HG03442 (cell line): ENCODE data around the gene MIP.
"Not testable (repeated sequence)": the region's sequence is repeated elsewhere in the genome, so short reads cannot be mapped to it uniquely, and the experiment has no call there.

Experiments
- ATAC-seq: cut with Tn5 transposase; IDR thresholded peaks from one replicate; pipeline ENCODE4 v1.9.1; 2021; ENCODE audit warnings: mild to moderate bottlenecking, moderate library complexity; ENCODE audit not compliant: unreplicated experiment

The MIP gene

GRCh38 chr12:56454557-56454956 lies at the start of gene MIP:
Gene MIP, minus strand, starts transcription at chr12:56454657. Its CDS starts 44 bp downstream, at chr12:56454613.
- no peak for ATAC-seq

DNA sequence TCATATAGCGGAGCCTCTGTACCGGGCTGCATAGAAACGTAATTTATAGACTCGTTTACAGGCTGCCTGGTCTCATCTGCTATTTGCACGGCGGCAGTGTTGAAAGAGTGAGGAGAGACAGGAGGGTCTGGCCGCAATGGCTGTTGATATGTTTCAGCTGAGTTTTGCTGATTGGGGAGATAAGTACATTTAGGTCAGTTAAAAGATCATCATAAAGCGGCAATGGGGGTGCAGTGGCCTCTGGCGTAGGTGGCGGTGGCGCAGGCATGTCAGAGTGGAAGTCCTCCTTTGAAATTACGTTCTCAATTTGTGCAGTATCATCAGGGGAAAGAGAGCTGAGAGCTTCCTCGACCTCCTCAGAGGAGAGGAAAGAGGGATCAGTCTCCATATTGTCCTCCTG lies 45.4 kb upstream of the MIP start:
- not testable (repeated sequence) for ATAC-seq

DNA sequence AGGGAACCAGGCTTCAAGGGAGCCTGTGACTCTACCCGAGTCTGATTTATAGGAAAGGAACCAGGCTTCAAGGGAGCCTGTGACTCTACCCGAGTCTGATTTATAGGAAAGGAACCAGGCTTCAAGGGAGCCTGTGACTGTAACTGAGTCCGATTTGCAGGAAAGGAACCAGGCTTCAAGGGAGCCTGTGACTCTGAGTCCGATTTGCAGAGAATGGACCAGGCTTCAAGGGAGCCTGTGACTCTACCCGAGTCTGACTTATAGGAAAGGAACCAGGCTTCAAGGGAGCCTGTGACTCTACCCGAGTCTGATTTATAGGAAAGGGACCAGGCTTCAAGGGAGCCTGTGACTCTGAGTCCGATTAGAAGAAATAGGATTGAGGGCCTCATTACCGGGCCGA lies 45.0 kb upstream of the MIP start:
- ATAC-seq: not testable (repeated sequence)

DNA sequence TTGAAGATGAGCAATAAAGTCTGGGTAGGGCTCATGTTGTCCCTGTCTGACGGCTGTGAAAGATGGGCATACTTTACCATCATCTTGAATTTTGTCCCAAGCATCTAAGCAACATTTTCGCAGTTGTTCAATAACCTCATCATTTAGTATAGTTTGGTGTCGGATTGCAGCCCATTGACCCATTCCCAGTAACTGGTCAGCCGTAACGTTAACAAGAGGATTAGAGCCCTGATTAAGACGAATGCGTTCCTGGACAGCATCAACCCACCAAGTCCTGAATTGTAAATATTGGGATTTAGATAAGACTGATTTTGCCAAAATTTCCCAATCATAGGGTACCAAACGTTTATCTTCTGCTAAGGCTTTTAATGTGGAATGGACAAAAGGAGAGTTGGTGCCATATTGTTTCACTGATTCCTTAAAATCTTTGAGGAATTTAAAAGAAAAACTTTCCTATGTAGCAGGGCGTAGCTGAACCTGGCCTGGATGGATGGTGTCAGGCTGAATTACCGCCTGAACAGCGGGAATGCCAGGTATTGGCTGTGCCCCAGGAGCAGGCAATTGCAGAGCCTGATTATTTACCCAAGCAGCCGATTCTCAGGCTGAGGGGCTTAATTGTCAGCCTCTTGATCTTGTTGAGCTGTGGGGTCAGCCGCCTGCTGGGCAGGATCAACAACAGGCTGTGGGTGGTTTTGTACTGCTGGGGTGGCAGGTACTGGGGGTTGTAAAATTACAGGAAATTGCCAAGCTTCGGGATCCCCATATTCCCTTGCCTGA lies 43.9 kb upstream of the MIP start:
- ATAC-seq: not testable (repeated sequence)

- not testable (repeated sequence) for ATAC-seq
Measured at GRCh38 chr12:56496704-56497103, 42.2 kb upstream of the MIP start.

- not testable (repeated sequence) for ATAC-seq
Measured at GRCh38 chr12:56494481-56494880, 40.0 kb upstream of the MIP start.

GRCh38 chr12:56494106-56494415 lies 39.6 kb upstream of the MIP start:
- ATAC-seq: not testable (repeated sequence)

GRCh38 chr12:56493409-56494105 lies 39.1 kb upstream of the MIP start:
- ATAC-seq: not testable (repeated sequence)

GRCh38 chr12:56490360-56490759 lies 35.9 kb upstream of the MIP start:
- ATAC-seq: no peak

DNA sequence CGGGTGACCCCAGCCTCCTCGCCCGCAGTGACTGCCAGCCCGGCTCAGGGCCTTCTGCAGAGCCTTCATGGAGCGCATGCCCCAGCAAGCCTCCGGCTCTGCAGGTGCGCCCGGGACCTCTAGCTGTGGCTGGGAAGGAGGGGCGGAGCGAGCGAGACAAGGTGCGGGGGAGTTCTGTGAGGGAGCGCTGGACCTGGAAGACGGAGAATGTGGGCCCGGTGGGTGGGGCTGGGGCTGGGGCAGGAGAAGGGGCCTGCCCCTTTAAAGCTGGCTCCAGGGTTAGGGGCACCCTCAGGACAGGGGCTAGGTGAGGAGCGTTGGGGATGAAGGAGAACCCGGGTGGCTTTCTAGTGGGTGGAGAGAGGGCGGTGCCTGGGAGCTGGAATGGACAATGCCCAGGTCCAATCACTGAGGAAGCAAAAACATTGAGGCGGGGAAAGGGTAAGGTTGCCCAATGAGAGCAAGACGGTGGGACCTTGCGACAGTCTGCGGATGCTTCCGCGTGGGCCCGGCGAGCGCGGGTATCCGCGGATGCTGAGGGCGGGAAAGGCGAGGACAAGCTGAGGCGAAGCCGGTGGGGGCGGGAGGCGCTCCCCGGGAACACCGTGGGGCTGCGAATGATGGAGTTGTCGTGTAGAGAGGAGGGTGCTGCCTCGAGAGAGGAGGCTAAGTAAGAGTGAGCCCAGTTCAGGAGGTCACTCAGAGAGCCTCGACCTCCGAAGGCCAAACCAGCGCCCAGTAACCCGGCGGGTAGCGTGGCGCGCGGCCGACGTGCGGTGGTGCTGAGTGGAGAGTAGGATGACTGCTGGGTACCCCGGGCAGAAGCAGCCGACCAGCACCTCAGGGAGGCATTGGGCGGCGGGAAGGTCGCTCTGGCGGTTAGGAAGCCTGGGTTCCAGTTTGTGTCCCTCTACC lies 33.8 kb upstream of the MIP start, which contains the start of gene GLS2:
TSS of gene GLS2 (minus strand) at position 121 of the 915 bp plus-strand sequence. CDS start at position 78, 43 bp downstream.
- peak; percentile 93 for ATAC-seq

- peak; percentile 39 for ATAC-seq
Measured at GRCh38 chr12:56487448-56488040, 33.1 kb upstream of the MIP start.

DNA sequence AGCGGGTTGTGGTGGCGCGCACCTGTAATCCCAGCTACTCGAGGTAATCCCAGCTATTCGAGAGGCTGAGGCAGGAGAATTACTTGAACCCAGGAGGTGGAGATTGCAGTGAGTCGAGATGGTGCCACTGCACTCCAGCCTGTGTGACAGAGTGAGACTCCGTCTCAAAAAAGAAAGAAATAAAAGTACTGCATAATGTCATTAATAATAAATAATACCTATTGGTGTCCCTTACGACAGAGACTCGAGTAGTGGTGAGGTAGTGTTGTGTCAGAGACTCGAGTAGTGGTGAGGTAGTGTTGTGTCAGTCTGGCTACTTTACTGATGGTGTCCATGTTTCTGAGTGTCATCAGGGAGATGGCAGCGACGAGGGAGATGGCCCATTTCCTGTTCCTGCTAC lies 32.2 kb upstream of the MIP start:
- no peak for ATAC-seq

DNA sequence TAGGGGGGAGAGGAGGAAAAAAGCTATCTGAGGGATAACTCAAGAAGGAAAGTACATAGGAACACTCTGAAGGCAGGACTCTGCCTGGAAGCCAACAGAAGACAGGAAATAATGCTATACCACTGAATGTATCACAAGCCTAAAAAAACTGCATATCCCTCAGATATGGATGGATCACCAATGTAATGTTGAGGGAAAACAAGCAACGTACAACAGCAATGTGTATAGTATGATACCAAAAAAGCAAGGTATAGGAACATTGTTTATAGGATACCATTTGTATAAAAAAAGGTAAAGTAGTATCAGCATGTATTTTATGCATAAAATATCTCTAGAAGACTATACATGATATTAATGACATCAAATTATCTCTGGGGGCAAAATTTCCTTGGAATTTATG lies 30.1 kb upstream of the MIP start:
- ATAC-seq: no peak

DNA sequence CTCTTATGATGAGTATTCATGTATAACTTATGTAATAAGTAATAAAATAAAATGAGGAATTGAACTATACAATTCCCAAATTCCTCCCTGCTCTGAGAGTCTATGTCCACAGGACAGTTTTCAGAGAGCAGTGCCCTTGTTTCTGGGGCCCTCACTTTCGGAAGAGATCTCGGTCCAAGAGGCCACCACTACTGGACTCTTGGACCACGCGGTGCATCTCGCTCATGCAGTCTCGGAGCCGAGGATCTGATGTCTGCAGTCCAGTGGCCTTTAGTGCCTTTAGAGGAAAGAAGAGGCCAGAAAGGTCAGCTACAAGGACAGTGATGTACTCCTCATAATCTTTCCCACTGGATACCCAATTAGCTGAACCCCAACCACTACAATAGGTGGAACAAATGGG lies 25.2 kb upstream of the MIP start:
- ATAC-seq: no peak

GRCh38 chr12:56477521-56478225 lies 23.2 kb upstream of the MIP start:
- no peak for ATAC-seq

DNA sequence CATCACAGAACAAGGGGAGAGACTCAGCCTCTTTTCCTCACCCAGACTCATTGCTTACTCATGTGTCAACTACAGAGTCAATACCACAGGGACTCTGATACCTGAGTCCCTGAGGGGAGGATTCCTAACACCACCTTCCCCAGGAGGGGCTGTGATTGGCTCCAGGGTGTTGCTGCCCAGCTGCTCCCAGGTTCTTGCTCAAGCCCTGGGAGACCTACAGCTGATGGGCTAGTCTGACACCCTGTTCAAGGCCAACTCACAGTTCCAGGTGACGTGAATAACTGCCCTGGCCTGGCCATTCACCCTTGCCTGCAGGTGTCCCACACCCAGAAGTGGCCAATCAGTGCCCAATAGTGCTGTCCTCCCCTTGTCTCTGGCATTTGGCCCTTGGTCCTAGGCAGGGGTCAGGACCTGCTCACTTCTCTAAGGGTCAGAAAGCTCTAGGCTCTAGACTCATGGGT lies 22.5 kb upstream of the MIP start:
- ATAC-seq: no peak

- ATAC-seq: no peak
Measured at GRCh38 chr12:56476143-56476542, 21.7 kb upstream of the MIP start.

- no peak for ATAC-seq
Measured at GRCh38 chr12:56474389-56474788, 19.9 kb upstream of the MIP start.

DNA sequence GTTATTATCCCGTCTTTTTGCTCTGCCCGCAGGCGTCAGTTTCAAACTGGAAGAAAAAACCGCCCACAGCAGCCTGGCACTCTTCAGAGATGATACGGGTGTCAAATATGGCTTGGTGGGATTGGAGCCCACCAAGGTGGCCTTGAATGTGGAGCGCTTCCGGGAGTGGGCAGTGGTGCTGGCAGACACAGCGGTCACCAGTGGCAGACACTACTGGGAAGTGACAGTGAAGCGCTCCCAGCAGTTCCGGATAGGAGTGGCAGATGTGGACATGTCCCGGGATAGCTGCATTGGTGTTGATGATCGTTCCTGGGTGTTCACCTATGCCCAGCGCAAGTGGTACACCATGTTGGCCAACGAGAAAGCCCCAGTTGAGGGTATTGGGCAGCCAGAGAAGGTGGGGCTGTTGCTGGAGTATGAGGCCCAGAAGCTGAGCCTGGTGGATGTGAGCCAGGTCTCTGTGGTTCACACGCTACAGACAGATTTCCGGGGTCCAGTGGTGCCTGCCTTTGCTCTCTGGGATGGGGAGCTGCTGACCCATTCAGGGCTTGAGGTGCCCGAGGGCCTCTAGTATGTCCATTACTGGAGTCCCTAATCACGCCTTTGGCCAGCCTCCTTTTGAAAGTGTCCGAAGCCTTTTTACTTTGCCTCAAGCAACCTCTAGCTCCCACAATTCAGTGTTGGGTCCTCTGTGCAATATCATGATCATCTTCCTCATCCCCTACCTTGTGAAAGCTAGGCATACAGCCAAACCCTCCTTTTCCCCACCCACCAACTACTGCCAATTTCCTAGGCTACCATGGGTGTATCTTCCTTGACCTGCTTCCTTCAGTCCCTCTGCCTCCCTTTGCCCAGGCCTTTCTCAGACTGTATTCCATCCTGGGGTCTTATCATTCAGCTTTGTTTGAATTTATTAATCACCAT lies 14.8 kb upstream of the MIP start:
- no peak for ATAC-seq
